Right lobe of liver (tissue), 4 donors: ENCODE measurements around the gene GJC2.

Source experiments
- POLR2A ChIP-seq: fragments of 450-650 bp; IDR thresholded peaks from one replicate; pipeline ENCODE4 v1.6.1; 2017; ENCODE audit warnings: antibody characterized with exemption, mild to moderate bottlenecking
- TF ChIP-seq, protein P1 (sequence below), 4 donors: fragments of 200-600 bp in 3 of 4; fragments of 450-650 bp in 1 of 4; IDR thresholded peaks; one replicate each; pipeline versions ENCODE4 v1.5.1 to v1.8.0; 2016 to 2022; ENCODE audit warnings: antibody characterized with exemption in 4 of 4, mild to moderate bottlenecking in 2 of 4
- donor health status: DM: no; HTN: no; CAD: no.
- donor health status: DM: no; HTN: no; CAD: no.
- donor health status: DM: no; HTN: yes; CAD: no.

DNA sequence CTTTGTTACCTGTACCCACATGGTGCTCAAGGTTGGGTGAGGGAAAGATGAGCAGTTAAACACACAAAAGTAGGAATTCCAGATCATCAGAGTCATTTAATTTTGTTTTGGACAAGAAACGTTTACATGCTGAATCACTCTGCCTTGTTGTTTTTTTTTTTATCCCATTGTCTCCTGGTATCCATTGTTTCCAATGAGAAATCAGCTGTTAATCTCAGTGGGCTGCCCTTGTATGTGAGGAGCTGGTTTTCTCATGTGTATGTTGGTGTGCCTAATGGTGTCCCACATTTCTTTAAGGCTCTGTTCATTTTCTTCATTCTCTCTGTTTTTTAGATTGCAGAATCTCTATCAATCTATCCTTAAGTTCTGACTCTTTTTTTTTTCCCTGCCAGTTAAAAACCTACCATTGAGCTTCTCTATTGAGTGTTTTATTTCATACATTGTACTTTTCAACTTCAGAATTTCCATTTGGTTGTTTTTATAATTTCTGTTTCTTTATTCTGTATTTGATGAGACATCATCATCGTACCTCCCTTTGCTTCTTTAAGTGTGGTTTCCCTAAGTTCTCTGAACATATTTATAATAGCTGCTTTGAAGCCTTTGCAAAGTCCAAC lies 49.4 kb downstream of the GJC2 start:
- TF ChIP-seq, protein P1, sequence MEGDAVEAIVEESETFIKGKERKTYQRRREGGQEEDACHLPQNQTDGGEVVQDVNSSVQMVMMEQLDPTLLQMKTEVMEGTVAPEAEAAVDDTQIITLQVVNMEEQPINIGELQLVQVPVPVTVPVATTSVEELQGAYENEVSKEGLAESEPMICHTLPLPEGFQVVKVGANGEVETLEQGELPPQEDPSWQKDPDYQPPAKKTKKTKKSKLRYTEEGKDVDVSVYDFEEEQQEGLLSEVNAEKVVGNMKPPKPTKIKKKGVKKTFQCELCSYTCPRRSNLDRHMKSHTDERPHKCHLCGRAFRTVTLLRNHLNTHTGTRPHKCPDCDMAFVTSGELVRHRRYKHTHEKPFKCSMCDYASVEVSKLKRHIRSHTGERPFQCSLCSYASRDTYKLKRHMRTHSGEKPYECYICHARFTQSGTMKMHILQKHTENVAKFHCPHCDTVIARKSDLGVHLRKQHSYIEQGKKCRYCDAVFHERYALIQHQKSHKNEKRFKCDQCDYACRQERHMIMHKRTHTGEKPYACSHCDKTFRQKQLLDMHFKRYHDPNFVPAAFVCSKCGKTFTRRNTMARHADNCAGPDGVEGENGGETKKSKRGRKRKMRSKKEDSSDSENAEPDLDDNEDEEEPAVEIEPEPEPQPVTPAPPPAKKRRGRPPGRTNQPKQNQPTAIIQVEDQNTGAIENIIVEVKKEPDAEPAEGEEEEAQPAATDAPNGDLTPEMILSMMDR (IDR thresholded peaks at IDR 0.05), result no peak
- no peak for TF ChIP-seq POLR2A
